Measurements from ENCODE around the gene SNX5.

DNA sequence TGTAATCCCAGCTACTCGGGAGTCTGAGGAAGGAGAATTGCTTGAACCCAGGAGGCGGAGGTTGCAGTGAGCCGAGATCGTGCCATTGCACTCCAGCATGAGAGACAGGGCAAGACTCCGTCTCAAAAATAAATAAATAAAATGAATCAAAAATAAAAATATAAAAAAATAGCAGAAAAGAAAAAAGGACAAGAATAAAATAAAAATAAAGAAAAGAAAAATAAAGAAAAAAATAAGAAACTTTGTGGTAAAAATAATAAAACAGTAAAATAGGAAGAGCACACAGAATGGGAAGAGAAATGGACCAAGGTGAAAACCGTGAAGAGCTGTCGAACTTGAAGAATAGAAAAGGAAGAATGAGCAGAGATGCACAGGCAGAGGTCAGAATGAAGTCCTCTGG lies 63.0 kb downstream of the SNX5 start:
- TF ChIP-seq, protein P1, sequence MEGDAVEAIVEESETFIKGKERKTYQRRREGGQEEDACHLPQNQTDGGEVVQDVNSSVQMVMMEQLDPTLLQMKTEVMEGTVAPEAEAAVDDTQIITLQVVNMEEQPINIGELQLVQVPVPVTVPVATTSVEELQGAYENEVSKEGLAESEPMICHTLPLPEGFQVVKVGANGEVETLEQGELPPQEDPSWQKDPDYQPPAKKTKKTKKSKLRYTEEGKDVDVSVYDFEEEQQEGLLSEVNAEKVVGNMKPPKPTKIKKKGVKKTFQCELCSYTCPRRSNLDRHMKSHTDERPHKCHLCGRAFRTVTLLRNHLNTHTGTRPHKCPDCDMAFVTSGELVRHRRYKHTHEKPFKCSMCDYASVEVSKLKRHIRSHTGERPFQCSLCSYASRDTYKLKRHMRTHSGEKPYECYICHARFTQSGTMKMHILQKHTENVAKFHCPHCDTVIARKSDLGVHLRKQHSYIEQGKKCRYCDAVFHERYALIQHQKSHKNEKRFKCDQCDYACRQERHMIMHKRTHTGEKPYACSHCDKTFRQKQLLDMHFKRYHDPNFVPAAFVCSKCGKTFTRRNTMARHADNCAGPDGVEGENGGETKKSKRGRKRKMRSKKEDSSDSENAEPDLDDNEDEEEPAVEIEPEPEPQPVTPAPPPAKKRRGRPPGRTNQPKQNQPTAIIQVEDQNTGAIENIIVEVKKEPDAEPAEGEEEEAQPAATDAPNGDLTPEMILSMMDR (conservative IDR thresholded peaks at IDR 0.05; ENCODE audit: low read length): no peak
- no peak for TF ChIP-seq EZH2phosphoT487 (IDR thresholded peaks at IDR 0.05; ENCODE audit: borderline replicate concordance, low read depth, low read length)

All from OCI-LY7 (cell line).